Brain pericyte (primary cell): ENCODE measurements around the gene ZNF185.
"Not testable (repeated sequence)": the region's sequence is repeated elsewhere in the genome, so short reads cannot be mapped to it uniquely, and the experiment has no call there.

Experiments used
- DNase-seq: peaks from one replicate; pipeline ENCODE4 v3.0.0-alpha.2; 2012; ENCODE audit warnings: low read depth, low spot score

Gene ZNF185

DNA sequence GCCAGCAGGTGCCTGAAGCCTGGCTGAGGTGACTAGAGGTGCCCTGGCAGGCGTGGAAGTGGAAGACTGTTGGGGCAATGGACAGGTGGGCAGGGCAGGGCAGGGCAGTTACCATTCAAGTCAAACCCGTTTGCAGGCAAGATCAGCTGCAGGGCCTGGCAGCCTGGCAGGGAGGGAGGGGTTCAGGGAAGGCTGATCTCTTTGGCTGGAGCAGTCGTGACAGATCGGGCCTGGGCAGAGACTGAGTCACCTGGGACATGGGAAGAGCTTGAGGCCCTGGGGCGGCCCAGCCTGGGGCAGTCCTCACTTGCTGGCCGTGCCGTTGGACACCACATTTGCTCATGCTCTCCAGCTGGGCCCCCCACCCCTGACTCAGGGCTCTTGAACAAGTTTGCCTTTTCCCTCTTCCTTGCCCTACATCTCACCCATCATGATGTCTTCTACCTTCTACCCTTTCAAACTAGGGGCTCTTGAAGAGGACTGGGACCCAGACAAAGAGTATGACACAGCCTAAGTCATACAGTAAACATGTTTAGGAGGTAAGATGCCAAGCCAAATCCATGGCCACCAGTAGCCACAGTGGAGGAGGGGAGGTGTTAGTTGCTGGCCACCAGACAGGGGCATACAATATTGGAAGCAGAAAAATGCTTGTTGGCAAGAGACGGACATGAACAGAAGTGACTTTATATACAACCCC, 2.0 kb upstream of the ZNF185 start:
- DNase-seq = no peak

- DNase-seq = no peak
These were observed 1.4 kb upstream of the ZNF185 start for GRCh38 chrX:152896450-152896849.

DNA sequence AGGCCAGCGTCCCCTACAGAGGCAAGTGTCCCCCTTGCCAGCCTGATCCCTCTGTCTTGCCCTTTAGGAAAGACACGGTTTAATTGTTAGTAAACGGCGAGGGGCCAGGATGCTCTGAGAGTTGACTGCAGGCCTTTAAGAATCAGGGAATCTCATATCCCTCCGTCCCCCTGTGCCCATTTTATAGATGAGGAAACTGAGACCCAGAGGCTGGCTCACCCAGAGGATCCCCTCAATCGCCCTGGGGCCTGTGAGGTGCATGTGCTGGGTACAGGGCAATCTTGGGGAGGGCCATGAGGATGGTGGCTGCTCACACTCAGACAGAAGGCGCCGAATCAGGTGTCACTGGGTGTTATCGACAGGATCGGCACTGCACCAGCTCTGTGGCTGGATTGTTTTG, 575 bp downstream of the ZNF185 start:
- DNase-seq = no peak

DNA sequence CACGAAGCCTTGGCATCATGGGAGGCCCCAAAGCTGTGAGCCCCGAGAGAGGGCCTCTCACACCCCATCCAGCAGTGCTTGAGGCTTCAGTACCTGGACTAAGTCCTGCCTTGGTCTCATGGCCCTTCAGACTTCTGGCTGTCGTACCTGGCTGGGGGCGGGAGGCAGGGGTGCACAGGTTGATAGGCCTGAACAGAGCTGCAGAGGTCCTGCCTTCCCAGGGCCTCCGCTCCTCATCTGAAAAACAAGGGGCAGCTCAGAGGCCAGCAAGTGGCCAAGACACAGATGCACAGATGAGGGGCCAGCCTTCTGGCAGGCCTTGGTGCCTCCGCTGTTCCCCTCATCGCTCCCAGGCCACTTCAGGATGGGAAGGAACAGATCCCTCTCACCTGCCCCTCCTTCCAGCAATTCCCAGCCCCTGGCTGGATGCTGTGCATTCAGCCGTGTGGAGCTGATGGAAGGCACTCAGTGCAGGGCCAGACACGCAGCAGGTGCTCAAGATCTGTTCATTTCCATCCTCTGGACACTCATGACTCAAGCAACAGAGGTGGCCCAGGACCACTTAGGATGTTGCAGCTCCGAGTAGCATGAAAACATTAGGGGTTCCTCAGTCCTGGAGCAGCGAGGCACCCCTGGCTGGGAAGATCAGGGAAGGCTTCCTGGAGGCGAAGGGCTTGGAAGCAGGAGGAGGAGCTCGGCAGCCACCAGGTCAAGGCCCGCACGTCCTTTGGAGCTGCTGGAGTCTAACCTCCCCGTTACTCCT, 1.4 kb downstream of the ZNF185 start:
- DNase-seq = no peak

- DNase-seq = no peak
These were observed 2.2 kb downstream of the ZNF185 start for GRCh38 chrX:152899874-152900719.

GRCh38 chrX:152900937-152901445, 3.1 kb downstream of the ZNF185 start:
- DNase-seq = no peak

DNA sequence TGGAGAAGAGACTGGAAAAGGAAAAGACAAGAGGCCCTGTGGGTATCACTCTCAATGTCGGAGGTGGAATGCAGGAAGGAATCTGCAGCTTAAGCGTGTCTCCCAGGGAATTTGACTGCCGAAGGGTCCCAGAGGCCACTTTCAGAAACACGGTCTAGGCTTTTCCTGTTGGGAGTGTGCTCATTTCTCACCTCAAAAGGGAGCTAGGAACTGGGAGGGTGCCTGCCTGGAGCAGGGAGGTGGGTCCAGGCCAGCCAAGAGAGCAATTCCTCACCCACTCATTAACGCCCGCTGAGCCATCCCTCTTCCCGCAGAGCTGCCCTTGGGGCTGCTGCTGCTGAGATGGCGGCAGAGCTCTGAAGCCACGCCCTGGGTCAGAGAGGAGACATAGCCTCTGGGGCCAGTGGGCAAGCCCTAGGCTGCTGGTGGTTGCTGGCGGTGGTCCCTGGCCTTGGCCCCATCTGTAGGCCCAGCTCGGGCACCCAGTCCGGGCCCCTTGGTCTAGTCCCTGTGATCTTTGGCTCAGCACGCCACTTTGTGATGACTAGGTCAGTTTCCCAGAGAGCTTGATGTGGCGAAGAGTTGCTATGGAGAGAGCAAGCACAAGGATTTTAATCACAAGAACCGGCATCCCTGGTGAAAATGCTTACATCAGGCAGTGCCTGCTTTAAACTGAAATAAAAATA, 4.1 kb downstream of the ZNF185 start:
- no peak for DNase-seq

DNA sequence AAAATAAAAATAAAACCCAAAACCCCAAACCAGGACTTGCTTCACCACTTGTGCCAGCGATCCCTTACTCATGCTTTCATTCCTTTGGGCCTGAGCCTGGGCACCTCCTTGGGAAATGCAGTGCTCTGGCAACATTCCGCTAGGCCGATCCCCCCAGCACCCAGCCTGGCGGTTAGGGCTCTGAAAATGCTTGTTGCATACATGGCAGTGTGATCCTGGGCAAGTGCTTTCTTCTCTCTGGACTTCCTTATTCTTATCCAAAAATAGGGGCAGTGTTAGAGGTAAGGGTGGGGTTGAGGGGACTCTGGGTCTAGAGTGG, 4.6 kb downstream of the ZNF185 start:
- no peak for DNase-seq

DNA sequence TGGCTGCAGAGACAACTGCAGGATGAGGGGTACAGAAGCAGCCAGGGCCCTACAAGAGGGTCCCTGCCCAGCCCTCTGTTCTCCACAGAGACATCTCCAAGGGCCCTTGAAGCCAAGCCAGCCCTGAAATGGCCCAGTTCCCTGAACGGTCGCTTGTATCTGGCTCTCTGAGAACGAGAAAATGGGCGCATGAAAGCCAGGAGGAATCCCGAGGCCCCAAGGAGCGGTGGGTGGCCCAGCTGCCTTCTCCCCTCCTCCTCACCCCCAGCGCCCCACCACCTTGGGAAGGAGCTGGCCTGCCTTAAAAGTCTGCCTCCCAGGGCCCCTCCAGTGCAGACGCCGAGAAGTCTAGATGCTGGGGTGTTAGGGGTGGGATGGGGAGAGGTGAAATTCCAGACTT, 5.7 kb downstream of the ZNF185 start:
- no peak for DNase-seq

- no peak for DNase-seq
These were observed 6.5 kb downstream of the ZNF185 start for GRCh38 chrX:152904151-152905080.

GRCh38 chrX:152905081-152905420, 7.2 kb downstream of the ZNF185 start:
- DNase-seq = no peak

DNA sequence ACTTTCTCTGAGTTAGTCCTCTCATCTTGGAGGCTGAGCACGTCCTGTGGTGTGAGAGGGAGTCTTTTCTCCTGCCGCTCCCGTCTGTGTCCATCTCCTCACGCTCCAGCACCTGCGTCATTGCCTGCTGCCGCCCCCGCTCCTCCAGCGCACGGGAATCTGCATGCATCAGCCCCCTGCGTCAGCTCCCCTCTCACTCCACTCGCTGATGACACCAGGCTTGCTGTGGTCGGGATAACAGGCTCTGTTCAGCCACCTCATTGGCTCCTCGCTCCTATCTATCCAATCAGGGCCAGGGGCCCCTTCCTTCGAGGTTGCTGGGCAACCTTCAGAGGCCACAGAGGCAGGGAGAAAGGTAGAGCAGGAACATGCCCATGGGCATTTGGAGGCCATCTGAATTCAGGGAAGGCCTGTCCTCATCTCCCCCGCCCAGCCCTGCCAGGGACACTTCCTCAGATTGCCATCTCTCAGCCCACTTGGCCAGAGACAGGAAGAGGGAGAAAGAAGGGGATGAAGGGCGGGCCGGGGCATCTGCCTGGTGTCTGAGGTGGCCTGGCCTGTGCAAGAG, 9.3 kb downstream of the ZNF185 start:
- no peak for DNase-seq

- no peak for DNase-seq
These were observed 10.6 kb downstream of the ZNF185 start for GRCh38 chrX:152908486-152908885.

GRCh38 chrX:152910018-152910417, 12.2 kb downstream of the ZNF185 start:
- not testable (repeated sequence) for DNase-seq

GRCh38 chrX:152912106-152912505, 14.2 kb downstream of the ZNF185 start:
- DNase-seq = no peak

GRCh38 chrX:152912641-152913040, 14.8 kb downstream of the ZNF185 start:
- no peak for DNase-seq

DNA sequence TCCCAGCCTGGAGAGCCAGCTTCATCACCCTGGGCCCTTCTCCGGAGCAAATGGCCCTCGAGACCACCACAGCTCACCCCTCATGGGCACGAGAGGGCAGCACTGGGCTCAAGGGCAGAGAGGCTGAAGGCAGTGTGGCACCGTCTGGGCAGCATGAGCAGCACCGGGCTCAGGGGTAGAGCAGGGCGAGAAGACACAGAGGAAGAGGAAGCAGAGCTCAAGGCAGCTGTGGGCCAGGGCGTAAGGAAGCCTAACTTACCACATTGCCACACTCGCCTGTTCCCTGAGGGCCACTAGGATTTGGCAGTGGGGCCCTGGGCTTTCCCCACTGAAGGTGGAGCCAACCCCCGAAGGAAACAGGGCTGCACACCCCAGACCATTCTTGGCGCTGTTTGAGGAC, 15.5 kb downstream of the ZNF185 start:
- no peak for DNase-seq

GRCh38 chrX:152913910-152914309, 16.0 kb downstream of the ZNF185 start:
- no peak for DNase-seq

DNA sequence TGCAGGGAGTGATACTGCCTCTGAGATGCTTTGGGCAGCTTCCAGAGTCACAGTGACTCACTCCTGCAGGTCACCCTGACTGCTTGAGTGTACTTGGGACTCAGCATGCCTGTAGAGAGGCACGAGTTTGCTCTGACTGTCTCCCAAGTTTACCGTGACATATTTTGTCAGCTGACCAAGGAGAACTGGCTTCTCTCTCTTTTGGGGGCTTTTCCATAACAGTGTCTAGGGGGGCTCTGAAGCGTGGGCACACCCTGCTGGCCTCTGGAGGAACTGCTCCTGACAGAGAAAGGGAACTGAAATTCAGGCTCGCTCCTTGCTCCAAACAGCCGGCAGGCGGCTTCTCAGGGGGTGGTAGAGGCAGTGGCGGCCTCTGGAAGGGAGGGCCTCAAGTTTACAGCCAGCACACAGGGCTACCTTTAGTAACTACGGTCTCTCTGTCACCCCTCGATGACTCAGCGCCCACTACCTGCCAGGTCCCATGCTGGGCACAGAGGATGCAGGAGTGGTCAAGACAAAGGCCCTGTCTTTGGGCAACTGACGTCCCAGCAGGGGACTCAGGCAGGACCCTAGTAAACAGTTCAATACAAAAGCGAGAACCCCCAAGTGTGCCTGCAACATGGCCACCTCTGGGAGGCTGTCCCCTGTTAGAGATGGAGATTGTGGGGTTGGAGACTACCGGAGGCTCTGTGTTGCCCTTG, 17.8 kb downstream of the ZNF185 start:
- DNase-seq = peak; percentile 88
